GM12865 (cell line): Measurements from ENCODE around the gene RAB1A.
"Not testable (repeated sequence)": the region's sequence is repeated elsewhere in the genome, so short reads cannot be mapped to it uniquely, and the experiment has no call there.

Experiments used
- DNase-seq: peaks from one replicate; pipeline ENCODE4 v3.0.0; 2010; ENCODE audit warnings: low read depth
- H3K4me3 ChIP-seq: 2 replicates; pipeline ENCODE4 v1.5.1; 2011; ENCODE audit warnings: mild to moderate bottlenecking, low read depth, low read length, control low read depth
- CTCF ChIP-seq: IDR thresholded peaks from 2 replicates; pipeline ENCODE4 v1.5.1; 2011; ENCODE audit warnings: low read length, control low read depth, low read depth, inconsistent platforms; ENCODE audit not compliant: insufficient read depth; ENCODE audit errors: missing control alignments

RAB1A gene

GRCh38 chr2:65129826-65130663 lies at the start of gene RAB1A:
RAB1A (minus strand) TSS chr2:65130106; CDS start chr2:65129915, 191 bp downstream.
- DNase-seq, result peak; percentile 100
- peak; percentile 44 for TF ChIP-seq CTCF
- peak within 1 kb of the TSS; percentile 99 for H3K4me3 ChIP-seq

DNA sequence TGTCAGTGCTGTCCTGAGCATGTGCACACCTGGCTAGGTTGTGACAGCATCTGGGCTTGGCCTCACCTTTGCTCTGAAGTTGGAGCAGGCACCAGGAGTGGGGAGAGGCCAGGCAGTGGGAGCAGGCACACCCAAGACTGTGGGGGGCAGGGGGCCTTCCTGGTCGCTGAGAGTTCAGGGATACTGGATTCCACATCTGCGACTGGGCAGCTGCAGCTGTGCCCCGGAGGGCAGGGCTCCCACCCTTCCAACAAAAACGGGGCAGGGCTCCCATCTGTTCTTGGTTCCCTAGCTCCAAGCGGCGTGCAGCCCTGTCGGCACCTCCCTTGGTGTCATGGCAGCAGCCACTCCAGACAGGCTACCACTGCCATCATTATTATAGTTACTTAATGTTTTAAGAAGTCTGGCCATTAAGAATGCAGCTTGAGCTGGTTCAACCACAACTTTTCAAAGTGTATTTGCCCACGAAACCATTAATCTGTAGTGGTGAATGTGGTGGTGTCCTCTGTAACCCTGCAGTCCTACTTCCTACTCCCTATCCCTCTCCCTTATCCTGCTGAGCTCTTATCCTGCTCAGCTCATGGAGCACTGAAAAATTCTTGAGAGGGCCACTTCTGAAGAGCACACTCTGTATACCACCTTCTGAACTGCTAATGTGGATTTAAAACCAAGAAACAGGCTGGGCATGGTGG lies 48.0 kb upstream of the RAB1A start:
- no peak for TF ChIP-seq CTCF
- no peak for DNase-seq

DNA sequence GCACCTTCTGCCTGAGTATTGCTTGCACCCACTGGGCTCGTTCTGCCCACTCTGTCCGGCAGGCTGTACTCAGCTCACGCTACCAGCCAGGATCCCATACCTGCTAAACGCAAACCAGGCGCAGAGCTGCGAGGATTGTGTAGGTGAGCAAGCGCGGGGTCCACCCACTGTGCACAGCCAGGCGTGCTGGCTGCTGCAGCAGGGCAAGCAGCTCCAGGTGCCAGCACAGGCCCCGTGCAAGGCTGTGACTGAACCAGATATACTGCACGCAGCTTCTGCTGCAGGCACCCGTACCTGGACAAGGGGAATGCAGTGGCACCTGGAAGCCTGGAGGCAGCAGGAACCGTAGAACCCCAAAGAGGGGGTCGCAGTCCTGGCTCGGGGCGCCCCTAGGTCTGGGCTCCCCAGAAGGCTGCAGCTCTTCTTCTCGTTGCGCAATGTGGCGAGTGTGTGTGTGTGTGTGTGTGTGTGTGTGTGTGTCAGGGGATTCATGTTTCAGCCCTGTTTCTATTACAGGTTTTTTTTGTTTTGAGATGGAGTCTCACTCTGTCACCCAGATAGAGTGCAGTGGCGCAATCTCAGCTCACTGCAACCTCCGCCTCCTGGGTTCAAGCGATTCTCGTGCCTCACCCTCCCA lies 46.1 kb upstream of the RAB1A start:
- DNase-seq, result no peak
- no peak overlapping the region for H3K4me3 ChIP-seq
- TF ChIP-seq CTCF, result no peak

More for the DNA sequence above, 48.0 kb upstream of the RAB1A start:
- H3K4me3 ChIP-seq, result no peak overlapping the region

DNA sequence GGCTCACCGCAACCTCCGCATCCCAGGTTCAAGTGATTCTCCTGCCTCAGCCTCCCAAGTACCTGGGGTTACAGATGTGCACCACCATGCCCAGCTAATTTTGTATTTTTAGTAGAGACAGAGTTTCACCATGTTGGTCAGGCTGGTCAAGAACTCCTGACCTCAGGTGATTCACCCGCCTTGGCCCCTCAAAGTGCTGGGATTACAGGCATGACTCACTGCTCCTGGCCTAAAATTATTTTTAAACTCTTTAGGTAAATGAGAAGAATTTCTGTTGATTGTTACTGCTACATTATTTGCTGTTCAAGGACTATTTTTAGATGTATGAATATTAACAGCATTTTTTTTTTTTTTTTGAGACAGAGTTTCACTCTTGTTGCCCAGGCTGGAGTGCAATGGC lies 44.1 kb upstream of the RAB1A start:
- not testable (repeated sequence) for DNase-seq, H3K4me3 ChIP-seq

- no peak overlapping the region for H3K4me3 ChIP-seq
- TF ChIP-seq CTCF, result no peak
- no peak for DNase-seq
Measured at GRCh38 chr2:65172994-65173790, 43.3 kb upstream of the RAB1A start.

- not testable (repeated sequence) for H3K4me3 ChIP-seq, DNase-seq
Measured at GRCh38 chr2:65170611-65171477, 40.9 kb upstream of the RAB1A start.

DNA sequence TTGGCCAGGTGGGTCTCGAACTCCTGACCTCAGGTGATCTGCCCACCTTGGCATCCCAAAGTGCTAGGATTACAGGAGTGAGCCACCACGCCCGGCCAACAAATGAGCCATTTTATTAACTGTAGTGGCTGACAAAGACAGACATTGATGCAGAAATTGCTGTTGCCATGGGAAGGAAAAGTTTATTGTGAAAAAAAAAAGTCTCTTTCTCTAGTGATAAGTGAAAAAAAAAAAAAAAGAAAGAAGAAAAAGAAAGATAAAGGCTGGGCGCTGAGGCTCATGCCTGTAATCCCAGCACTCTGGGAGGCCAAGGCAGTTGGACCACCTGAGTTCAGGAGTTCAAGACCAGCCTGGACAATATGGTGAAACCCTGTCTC lies 39.8 kb upstream of the RAB1A start:
- no peak overlapping the region for H3K4me3 ChIP-seq
- no peak for DNase-seq
- no peak for TF ChIP-seq CTCF
